SKM-1 (cell line): ENCODE data around the gene KRTAP5-1.

Experiments used
- DNase-seq: peaks from one replicate; lab custom pipeline; 2025; ENCODE audit not compliant: unreplicated experiment; lab: John Stamatoyannopoulos, UW

KRTAP5-1 gene

DNA sequence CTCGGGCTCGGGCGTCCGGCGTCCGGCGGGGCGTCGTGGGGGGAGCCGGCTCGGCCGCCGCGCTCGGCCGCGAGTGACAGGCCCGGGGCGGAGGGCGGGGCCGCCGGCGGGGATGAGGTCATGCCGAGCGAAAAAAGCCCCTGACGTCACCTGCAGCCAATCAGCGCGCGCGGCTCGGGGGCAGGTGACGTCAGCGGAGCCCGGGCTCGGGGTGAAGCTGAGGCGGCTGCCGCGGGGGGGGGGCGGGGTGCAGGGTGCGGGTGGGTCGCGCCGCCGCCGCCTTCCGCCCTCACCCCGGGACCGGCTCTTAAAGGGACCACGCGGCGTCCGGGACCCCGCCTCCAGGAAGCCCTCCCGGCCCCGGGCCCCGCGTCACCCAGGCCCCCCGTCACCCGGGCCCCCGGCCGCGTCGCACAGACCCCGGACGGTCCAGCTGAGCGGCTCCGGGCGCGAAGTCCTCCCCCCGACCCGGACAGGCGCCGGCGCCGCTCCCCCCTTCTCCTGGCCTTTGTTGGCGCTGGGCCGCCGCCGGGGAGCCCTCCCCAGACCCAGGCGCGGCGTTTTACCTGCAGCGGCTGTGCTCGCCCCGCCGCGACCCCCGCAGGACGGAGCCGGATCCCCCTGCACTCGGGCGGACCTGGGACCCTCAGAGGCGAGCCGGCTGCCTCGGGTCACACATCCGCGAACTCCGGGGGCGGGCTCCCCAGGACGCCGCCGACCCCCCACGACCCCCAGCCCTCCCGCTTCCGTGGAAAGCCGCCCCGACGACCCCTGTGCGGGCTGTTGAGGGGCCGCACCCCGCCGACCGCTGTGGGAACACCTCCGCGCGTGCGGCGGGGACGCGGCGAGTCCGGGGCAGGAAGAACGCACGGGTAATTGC lies 12.6 kb downstream of the KRTAP5-1 start, which contains the start of gene DUSP8:
Gene DUSP8, minus strand, starts transcription at position 75 of the 880 bp plus-strand sequence. CDS start 6,445 bp downstream, outside the sequence.
- DNase-seq = peak; percentile 44

DNA sequence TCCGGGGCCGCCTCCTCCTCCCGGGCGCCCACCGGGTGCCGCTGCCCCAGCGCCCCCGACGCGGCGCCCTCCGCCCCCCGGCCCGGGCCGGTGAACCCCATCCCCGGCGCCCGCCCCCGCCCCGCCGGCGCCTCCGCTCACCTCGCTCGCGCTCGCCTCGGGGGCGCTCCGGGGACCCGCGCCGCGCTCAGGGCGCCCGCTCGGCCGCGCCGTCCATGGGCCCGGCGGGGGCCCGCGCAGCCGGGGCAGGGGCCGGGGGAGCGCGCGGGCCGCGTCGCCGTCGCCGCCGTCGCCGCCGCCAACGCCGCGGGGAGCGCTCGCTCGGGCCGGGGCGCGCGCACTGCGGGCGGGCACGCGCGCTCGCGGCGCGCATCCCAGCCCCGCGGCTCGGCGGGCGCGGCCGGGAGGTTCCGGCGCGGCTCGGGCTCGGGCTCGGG lies 13.3 kb downstream of the KRTAP5-1 start:
- no peak for DNase-seq

DNA sequence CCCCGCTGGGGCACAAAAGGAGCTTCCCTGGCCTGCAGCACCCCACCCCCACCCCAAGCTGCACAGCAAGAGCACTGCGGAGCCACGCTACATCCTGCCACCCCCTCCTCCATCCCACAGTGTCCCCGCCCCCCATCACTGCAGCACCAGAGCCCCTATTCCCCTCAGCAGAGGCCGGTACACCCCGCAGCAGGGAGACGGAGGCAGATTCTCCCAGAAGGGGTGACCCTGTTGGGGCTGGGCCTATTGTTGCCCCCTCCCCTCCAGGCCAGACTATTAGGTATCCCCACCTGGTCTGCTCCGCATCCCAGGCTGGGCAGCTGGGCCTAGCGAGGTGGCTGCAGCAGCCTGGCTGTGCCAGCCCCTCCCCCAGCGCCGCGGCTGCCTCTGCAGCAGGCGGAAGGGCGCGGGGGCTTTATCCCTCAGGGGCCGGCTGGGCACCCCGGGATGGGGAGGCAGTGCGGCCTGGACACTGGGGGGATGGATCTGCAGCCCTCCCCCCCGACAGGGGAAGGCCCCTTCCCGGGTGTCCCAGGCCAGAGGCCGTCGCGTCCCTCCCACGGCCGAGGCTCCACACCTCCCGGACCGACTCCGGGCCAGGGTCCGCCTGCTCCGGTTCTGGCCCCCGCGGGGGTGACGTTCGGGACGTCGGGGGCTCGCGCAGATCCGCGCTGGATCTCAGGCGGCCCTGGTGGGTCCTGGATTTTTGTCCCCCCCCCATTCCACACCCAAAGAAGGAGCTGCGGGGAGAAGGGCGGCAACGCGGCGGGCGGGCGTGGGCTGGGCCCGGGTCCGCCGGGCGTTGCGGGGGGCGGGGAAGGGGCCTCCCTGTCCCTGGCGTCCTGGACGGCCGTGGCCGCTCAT lies 14.0 kb downstream of the KRTAP5-1 start:
- DNase-seq = no peak

DNA sequence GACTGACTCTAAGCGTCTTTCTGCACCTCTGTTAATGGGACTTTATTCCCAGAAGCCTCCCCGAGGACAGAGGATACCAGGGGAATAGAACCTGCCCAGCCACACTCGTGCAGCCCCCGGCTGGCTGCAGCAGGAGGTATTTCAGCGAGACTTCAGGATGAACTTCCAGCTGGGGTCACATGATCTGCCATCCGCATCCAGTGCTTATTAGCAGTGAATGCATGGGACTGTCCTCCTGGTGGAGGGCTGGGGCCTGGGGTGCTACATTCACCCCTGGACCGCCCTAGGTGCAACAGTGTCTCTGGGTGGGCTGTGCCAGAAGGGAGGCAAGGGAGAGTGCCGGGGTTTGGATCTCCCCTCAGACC lies 14.6 kb downstream of the KRTAP5-1 start:
- DNase-seq = no peak

DNA sequence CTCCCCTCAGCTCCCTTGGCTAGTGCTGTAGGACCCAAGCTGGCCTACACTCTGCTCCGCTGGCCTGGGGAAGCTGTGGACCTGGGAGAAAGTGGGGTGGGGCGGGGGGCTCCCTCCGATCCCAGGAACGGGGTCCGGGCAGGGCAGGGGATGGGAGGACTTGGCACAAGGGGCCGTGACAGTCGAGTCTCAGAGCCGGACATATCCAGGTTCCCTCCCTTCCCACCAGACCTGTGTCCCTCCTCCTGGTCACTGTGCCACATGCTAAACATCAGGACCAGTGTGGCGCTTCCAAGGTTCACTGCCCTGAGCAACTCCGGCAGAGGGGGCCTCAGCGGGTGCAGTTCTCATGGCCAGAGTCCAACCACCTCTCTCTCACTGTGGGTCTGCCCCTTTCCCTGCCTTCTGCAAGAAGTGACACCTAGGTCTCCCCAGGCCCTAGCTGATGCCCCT lies 15.1 kb downstream of the KRTAP5-1 start:
- DNase-seq = no peak

DNA sequence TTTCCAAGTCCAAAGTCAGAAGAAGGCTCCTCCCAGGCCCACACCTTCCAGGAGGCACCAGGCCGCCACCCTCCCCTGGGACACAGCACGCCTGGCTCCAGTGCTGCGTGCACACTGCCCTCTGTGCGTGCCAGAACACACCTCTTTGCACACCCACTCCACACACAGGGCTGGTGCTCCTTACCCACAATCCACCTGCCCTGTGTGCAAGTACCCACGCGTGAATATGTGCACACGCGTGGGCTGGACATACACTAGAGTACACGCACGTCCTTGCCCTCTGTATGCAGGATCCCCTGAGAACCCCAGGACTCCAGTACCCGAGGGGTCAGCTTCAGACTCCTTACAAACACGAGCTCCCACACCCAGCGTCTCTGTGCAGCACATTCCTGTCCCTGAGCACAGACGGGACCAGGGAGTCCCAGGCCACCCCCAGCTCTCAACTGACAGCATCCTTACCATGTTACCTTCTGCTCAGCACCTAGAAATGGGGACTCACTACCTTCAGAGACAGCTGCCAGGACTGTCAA lies 15.8 kb downstream of the KRTAP5-1 start:
- DNase-seq = no peak

DNA sequence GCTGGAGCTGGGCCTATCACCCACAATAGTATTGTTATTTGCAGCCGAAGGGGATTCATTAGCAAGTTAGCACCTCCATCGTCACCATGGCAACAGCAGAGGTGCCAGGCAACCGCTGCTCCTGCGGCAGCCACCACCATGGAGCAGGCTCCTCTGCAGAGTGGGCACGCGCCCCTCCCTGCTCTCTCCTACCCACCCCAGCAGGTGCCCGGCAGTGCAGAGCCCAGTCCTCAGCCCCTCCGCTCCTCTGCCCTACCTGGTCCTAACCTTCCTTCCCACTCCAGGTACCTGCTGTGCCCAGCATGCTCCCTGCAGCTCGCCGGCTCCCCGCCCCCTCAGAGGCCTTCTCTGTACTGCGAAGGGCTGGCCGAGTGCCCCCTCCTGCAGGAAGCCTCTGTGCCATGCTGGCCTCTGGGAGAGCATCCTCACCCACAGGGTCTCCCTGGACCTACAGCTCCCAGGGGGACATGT lies 16.6 kb downstream of the KRTAP5-1 start:
- DNase-seq = no peak

DNA sequence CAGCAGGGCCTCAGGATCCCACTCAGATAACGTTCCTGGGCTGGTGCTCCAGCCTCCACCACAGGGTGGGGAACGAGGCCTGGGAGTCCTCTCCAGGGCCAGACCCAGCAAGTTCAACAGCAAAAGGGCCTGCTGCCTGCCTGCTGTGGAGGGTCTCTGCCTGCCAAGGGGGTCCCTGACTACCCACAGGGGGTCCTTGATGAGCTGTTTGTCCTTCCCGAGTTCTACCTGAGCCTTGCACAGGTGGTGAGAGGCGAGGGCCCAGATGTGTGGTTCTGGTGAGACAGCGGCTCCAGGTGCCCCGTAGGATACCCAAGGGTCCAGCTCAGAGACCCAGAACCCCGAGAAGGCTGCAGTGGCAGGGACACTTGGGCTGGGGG lies 17.4 kb downstream of the KRTAP5-1 start:
- no peak for DNase-seq

DNA sequence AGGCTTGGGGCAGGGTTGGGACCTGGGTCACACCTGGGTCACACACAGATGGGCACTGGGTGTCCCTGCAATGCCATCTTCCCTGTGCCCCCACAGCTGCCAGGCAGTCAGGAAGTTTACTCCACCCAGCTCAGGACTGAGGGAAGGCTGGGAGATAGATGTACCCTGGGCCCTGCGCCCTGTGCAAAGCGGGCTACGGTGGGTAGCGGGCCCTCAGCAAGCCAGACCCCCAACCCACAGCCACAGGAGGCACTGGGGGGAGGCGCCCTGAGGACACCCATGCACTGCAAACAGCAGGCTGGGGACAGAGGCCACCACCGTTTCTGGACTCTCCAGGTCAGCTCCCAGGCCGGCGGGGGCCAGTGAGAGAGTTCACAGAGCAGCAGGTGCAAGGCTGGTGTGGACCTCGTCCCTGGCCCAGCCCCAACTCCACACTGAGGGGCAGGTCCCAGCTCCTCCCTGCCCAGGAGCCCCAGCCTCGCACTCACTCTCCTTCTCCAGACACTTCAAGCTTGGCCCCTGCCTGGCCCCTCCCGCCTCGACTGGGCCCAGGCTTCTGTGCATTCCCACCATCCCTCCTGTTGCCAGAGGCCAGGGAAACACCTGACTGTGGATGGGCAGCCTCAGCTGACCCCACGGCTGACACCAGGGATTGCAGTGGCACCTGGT lies 17.9 kb downstream of the KRTAP5-1 start:
- no peak for DNase-seq

DNA sequence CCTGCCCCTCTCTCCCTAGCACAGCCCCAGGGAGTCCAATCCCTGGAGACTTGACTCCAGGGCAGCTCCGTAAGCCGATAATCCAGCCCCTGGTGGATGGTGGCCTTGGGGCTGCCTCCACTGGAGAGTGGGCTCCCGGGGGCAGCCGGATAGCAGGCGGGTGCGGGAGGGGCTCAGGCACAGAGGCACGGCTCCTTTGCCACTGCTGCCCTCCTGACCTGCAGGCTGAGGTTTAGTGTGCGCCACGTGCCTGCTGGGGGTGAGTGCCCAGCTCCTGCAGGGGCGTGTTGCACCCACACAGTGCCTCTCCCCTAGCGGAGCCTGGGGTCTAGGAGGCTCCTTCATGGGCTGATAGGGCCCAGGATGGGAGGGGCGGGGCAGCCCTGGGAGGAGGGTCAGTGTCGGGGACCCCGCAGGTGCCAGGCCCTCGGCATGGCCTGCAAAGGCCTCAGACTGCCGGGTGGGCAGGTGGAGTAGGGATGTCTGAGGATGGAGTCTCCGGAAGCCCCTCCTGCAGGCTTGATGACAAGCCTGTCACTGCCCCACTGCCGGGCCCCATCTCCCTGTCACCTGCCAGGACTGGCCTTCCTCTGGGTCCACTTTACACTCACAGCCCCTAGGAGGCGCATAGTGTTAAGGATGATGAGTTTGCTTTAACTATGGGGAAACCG lies 18.6 kb downstream of the KRTAP5-1 start:
- DNase-seq = no peak

DNA sequence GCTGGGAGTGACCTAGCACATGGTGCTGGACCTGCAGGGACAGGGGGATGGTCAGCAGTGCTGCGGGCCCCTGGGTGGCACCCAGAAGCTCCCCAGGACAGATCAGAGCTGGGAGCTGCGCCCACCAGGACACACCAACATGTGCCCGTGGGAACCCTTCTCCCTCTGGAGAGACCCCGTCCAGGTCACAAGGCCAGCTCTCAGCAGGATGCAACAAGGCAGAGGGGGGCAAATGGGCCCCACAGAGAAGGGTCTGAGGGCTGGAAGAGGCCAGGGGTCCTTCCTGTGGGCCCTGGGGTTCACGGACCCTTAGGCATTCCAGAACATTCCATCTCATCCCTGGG lies 19.2 kb downstream of the KRTAP5-1 start:
- DNase-seq = no peak

DNA sequence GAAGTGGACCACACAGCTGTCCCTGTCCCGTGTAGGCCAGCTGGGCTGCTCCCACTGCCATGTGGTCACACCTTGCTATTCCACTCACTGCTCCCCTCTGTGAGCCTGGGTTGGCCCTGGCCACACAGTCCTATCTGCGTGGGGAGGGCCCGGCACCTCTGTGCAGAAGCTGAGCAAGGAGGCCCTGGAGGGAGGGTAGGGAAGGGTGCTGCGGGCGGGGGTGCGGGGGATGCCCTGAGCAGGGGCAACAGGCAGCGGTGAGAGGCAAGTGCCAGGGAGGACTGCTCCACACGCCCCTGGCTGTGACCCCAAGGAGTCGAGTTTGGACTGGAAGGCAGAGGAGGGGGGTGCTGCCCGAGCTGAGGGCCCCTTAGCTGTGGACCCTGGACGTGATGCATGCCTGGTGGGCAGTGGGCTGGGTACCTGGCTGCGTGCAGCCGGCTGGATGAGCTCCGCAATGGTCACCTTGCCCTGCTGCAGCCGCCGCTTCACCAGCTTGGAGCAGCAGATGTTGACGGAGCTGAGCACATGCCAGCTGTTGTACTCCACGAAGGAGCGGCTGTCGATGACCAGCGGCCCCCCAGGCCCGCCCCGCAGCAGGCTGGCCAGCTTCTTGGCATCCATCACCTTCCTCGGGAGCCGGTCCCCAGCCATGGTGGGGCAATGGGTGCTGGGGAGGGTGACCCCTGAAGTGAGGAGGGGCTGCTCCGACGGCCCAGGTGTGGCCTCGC lies 19.7 kb downstream of the KRTAP5-1 start:
- DNase-seq = no peak

DNA sequence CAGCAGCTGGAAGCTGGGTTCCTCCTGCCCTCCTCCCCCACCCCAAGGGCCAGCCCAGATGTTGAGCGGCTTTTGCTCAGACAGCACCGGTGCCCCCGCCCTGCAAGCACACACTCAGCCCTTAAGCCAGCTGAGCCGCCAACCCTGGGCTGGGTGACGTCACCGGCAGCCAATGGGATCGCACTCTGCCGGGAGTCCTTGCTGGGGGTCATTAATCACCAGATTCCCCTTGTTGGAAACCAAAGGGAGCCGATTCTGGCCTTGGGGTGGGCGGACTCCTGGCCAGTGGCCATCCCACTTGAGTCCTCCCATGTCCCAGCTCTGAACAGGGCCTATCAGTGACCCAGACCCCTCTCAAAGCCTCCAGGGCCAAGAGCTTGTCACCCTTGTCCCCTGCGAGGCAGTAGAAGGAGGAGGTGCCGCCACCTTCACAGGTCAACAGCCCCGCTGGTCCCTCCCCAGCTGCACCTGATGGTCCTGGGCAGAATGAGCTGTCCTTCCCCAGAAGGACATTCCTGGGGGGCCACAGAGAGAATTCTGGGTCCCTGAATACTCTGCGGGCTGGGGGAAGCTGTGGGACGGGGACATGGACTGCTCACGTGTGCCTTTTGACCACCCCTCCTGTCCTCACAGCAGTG lies 20.4 kb downstream of the KRTAP5-1 start:
- no peak for DNase-seq

DNA sequence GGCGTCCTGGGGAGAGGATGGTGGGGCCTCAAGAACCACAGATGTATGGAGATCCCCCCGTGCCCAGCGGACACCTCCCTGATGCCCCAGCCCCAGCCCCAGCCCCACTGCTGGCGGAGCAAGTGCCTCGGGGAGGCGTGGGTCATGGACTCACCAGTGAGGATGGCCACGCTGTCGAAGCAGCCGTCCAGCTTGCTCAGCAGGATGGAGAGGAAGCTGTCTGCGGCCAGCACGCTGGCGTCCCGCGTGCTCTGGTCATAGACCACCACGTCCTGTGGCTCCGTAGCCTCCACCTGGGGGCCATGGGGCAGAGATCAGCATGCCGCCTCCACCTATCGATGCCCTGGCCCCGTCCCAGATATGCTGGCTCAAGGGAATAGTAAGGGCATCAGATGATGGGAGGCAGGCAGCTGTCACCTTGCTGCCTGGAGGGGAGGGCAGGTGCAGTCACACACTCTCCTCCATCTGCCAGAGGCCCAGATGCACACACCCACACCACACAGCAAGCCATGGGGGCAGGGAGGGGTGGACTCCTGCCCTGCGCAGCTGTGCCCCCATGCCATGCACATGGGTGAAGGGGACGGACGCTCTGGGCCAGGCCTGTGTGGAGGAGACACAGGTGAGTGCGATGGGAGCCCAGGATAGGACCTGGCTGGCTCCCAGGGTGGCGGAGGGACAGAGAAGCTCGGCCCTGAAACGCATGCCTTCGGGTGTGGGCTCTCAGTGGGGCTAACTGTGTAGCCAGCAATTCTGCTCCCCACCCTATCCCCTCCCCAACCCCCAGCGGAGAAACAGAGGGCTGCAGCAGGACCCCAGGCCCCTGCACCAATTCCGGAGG lies 21.2 kb downstream of the KRTAP5-1 start:
- DNase-seq = no peak

DNA sequence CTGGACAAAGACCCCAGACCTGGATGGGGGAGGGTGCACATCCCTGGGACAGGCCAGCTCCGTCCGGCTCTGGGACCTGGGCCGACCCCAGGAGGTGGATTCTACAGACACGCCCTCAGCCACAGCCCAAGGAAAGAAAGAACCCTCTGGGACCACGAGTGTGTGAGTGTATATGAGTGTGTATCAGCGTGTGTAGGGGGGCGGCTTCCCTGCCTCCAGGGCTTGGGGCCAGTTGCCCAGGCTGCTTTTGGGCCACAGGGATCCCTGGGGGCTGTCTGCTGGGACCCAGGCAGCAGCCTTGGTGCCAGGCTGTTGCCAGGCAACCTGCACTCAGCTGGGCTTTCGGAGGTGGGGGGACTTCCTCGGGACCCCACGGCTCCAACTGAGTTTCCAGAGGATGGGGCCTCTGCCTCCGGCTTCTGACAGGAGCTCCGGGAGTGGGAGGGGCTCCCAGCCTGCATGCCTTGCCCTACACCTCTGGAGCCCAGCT lies 21.9 kb downstream of the KRTAP5-1 start:
- DNase-seq = no peak

DNA sequence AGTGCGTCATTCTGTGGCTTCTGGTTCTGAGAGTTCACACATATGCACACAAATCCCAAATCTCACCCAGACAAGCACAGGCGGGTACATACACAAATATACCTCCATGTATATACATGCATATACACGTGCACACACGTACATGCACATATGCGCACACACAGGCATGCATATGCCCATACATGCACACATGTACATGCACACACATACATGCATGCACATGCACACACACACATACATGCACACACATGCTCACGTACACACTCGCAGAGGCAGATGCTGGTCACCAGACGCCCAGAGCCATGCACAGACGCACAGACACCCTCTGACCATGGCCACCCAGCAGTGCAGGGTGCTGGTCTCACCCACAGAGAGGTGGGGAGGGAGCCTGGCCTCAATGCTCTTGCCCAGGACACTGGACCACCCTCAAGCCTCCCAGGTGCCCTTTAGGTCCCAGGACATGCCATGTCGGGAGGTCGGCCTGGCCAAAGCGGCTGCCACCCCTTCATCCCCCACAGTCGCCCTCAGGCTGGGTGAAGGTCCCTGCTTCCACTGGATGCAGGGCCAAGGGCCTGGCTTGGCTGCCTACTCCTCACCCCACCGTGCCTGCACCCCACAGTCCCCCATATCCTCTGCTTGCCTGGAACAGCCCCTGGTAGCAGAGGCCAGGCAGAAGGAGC lies 22.5 kb downstream of the KRTAP5-1 start:
- no peak for DNase-seq

DNA sequence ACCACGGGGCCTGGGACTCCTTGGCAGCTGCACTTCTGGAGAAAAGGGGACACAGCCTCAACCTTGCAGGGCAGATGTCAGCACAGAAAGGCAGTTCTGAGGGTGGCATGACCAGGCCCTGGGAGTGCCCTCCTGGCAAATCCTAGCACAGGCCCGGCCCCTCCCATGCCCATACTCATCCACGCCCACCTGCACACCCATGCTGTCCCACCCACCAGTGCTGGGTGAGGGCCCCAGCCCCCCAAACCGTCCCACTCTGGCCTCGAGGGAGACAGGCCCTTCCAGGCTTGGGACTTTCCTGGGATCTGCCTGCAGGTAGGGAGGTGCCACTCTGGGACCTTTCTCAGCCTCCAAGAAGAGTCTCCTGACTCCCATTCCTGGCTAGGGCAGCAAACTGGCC lies 23.1 kb downstream of the KRTAP5-1 start:
- no peak for DNase-seq

DNA sequence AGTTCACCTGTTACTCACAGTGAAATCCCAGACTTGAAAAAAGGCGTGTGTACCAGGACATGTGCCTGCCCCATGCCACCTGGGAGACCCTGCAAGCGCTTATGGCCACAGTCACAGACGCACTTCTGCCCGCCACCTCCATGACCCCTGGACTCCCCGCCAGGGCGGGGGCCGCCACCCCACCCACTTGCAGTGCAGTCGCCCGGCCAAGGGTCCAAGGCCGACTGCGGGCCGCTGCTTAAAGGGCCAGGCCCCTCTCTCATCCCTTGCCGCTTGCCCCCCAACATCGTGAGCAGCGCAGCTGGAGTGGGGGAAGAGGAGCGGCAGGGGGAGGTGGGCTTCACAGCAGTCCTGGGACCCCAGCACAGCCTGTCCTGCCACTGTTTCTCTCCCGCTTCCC lies 23.8 kb downstream of the KRTAP5-1 start:
- DNase-seq = no peak
